Endothelial cell of umbilical vein (primary cell): ENCODE results near the gene ZNF597. TPM values are rescaled to one million over a fixed set of nuclear protein-coding genes. Genes with fewer than 3 reads are reported as not detected.

Experiments
- BruUV-seq: library from RNA; stranded (reverse); fragments of 400-500 nt; replicated peaks from 2 replicates; lab custom pipeline; 2021; lab: Mats Ljungman, UMichigan
- CTCF ChIA-PET: fragments of 300-600, 350-600 bp; sonication (Branson Sonifier 250); formaldehyde crosslinking; loops from one replicate; lab custom pipeline; 2021; ENCODE audit warnings: antibody characterized with exemption, inconsistent platforms; lab: Charles Lee
- POLR2A ChIA-PET: fragments of 300-600, 350-600 bp; sonication (Branson Sonifier 250); formaldehyde crosslinking; loops from one replicate; lab custom pipeline; 2021; ENCODE audit warnings: antibody characterized with exemption, inconsistent platforms; lab: Charles Lee
- DNase-seq: peaks from one replicate; pipeline ENCODE4 v3.0.0-alpha.2; 2011; ENCODE audit warnings: low read depth, low spot score
- FAIRE-seq: peaks from 2 replicates; lab custom pipeline; 2011; peaks lifted over from hg19 to GRCh38; lab: Jason Lieb, UNC
- H2AFZ ChIP-seq: 2 replicates; pipeline ENCODE4 v1.6.0; 2012; ENCODE audit warnings: low read depth, low read length, control low read depth, inconsistent platforms
- H3K27ac ChIP-seq: 2 replicates; pipeline ENCODE4 v1.5.1; 2011; ENCODE audit warnings: low read depth, mild to moderate bottlenecking, control low read depth, low read length, moderate library complexity; ENCODE audit not compliant: insufficient read depth
- H3K27me3 ChIP-seq, 2 experiments: 2 replicates each; pipeline versions ENCODE4 v1.6.0 to v1.6.1; 2011; ENCODE audit warnings: low read length in 2 of 2, mixed read lengths in 1 of 2; ENCODE audit not compliant: control insufficient read depth in 2 of 2, insufficient read depth in 2 of 2
- H3K36me3 ChIP-seq, 2 experiments: 2 replicates in 1 of 2; 3 replicates in 1 of 2; pipeline ENCODE4 v1.5.1; 2011; ENCODE audit warnings: low read length in 2 of 2, mild to moderate bottlenecking in 1 of 2, moderate library complexity in 1 of 2; ENCODE audit not compliant: control insufficient read depth in 2 of 2, insufficient read depth in 2 of 2; ENCODE audit errors: extremely low read depth in 1 of 2
- H3K4me1 ChIP-seq: 3 replicates; pipeline ENCODE4 v1.5.1; 2011; ENCODE audit warnings: mild to moderate bottlenecking, low read length; ENCODE audit not compliant: control insufficient read depth, insufficient read depth; ENCODE audit errors: extremely low read depth
- H3K4me2 ChIP-seq: 2 replicates; pipeline ENCODE4 v1.6.1; 2011; ENCODE audit warnings: low read length, control low read depth, mixed read lengths; ENCODE audit not compliant: insufficient read depth
- H3K4me3 ChIP-seq, 3 experiments: fragments of 200-600 bp in 1 of 3; sonication (generic), shearing (Covaris generic) in 1 of 3; replicated peaks in 1 of 3; 2 replicates each; pipeline ENCODE4 v1.5.1; 2011 to 2016; ENCODE audit warnings: control low read depth in 3 of 3, low read length in 3 of 3, mild to moderate bottlenecking in 2 of 3, inconsistent platforms in 1 of 3, low read depth in 1 of 3, moderate library complexity in 1 of 3; ENCODE audit not compliant: insufficient read depth in 1 of 3
- H3K79me2 ChIP-seq: 2 replicates; pipeline ENCODE4 v1.6.0; 2012; ENCODE audit warnings: low read length, inconsistent platforms; ENCODE audit not compliant: control insufficient read depth, insufficient read depth
- H3K9ac ChIP-seq: replicated peaks from 2 replicates; pipeline ENCODE3; 2011; ENCODE audit warnings: low read length, control low read depth; ENCODE audit not compliant: insufficient read depth; ENCODE audit errors: extremely low read depth
- H3K9me1 ChIP-seq: replicated peaks from 3 replicates; pipeline ENCODE4 v1.6.0; 2011; ENCODE audit warnings: mild to moderate bottlenecking, low read length; ENCODE audit not compliant: control insufficient read depth, insufficient read depth; ENCODE audit errors: extremely low read depth
- H3K9me3 ChIP-seq: replicated peaks from 2 replicates; pipeline ENCODE4 v1.5.1; 2012; ENCODE audit warnings: low read length, inconsistent platforms; ENCODE audit not compliant: control insufficient read depth, insufficient read depth
- H4K20me1 ChIP-seq: replicated peaks from 2 replicates; pipeline ENCODE3; 2011; ENCODE audit warnings: mild to moderate bottlenecking, low read length; ENCODE audit not compliant: control insufficient read depth, insufficient read depth; ENCODE audit errors: extremely low read depth
- EZH2 ChIP-seq: IDR thresholded peaks from 2 replicates; pipeline ENCODE4 v1.6.1; 2012; ENCODE audit warnings: borderline replicate concordance, low read depth, mild to moderate bottlenecking, moderate library complexity, low read length, inconsistent platforms; ENCODE audit not compliant: severe bottlenecking
- FOS ChIP-seq: IDR thresholded peaks from 2 replicates; pipeline ENCODE4 v1.6.1; 2011; ENCODE audit warnings: mild to moderate bottlenecking, low read length, moderate library complexity, borderline replicate concordance; ENCODE audit not compliant: insufficient read depth
- GATA2 ChIP-seq: IDR thresholded peaks from 2 replicates; pipeline ENCODE4 v1.7.0; 2011; ENCODE audit warnings: low read depth, mild to moderate bottlenecking, moderate library complexity, mixed read lengths, low read length; ENCODE audit not compliant: insufficient read length, insufficient read depth
- JUN ChIP-seq: IDR thresholded peaks from 2 replicates; pipeline ENCODE4 v1.6.1; 2011; ENCODE audit warnings: borderline replicate concordance, low read depth; ENCODE audit not compliant: insufficient read length, insufficient read depth
- MAX ChIP-seq: IDR thresholded peaks from 2 replicates; pipeline ENCODE4 v1.6.1; 2011; ENCODE audit not compliant: insufficient read depth, insufficient read length
- MYC ChIP-seq: IDR thresholded peaks from one replicate; pipeline ENCODE4 v1.6.1; 2011; ENCODE audit warnings: mild to moderate bottlenecking, low read depth, low read length
- POLR2A ChIP-seq: IDR thresholded peaks from 2 replicates; pipeline ENCODE4 v1.6.1; 2012; ENCODE audit warnings: low read depth, mild to moderate bottlenecking, control low read depth, low read length
- POLR2AphosphoS5 ChIP-seq: IDR thresholded peaks from 2 replicates; pipeline ENCODE4 v1.6.1; 2012; ENCODE audit warnings: low read depth, mild to moderate bottlenecking, control low read depth, low read length, moderate library complexity; ENCODE audit not compliant: insufficient read depth
- dilution Hi-C: fragments of 300-500 bp; cut with MboI; formaldehyde crosslinking; loops from one replicate; pipeline ENCODE4 v1.15.0; 2019; ENCODE audit warnings: low sequenced_read_pairs; ENCODE audit not compliant: extremely low pct_ligation_motif_present
- intact Hi-C: fragments of 100-400 bp; cut with micrococcal nuclease; formaldehyde crosslinking; loops from one replicate; pipeline ENCODE4 v1.10.0; 2022
- polyA plus RNA-seq, 4 experiments: library from polyadenylated mRNA; depleted of rRNA in 3 of 4; stranded (reverse) in 3 of 4; unstranded in 1 of 4; fragments of >200 nt; gene quantifications; 2 replicates each; pipeline versions ENCODE4 v1.2.1 to v1.2.3, GENCODE V29; 2011 to 2012; ENCODE audit warnings: missing spikeins in 1 of 4
- total RNA-seq: library from RNA; stranded (reverse); gene quantifications from 2 replicates; pipeline ENCODE4 v1.2.3, GENCODE V29; 2021
- TF ChIP-seq, protein P1 (sequence below), 2 donors: IDR thresholded peaks; 1 replicate in 1 of 2; 2 replicates in 1 of 2; pipeline ENCODE4 v1.5.1; 2011; ENCODE audit warnings: low read length in 2 of 2, mild to moderate bottlenecking in 2 of 2, moderate library complexity in 2 of 2, control low read depth in 1 of 2, inconsistent platforms in 1 of 2, low read depth in 1 of 2; ENCODE audit not compliant: insufficient read depth in 1 of 2; ENCODE audit errors: extremely low read depth in 1 of 2

ZNF597 gene
- total and polyA plus RNA-seq, 2 donors (not counting 3 experiments of a cell fraction or from before 2014, with no cell fraction given): 0.75 to 1.4 TPM

- H3K4me1 ChIP-seq: no peaks in the 10 kb centered on the region
- FAIRE-seq: no peak
- no peaks in the 10 kb centered on the region for H3K9me1 ChIP-seq
- no peak overlapping the region for H3K27ac ChIP-seq
- no peak for DNase-seq
- no peaks in the 10 kb centered on the region for H4K20me1 ChIP-seq
- H3K36me3 ChIP-seq: peaks cover 0 to 26% of the 10 kb centered on the region in 2 experiments
- CTCF ChIA-PET: no interaction called here
- dilution Hi-C loops: no loop called here
- POLR2A ChIA-PET: no interaction called here
- intact Hi-C loops: no loop called here
- no peak overlapping the region for H3K4me3 ChIP-seq
- no peaks in the 10 kb centered on the region for H3K9me3 ChIP-seq
- no peak overlapping the region for H2AFZ ChIP-seq
- no peak for TF ChIP-seq POLR2AphosphoS5
- no peak for TF ChIP-seq GATA2
- TF ChIP-seq POLR2A: no peak
- TF ChIP-seq MYC: no peak
- no peak for TF ChIP-seq MAX
- no peak for TF ChIP-seq EZH2
- TF ChIP-seq, protein P1, sequence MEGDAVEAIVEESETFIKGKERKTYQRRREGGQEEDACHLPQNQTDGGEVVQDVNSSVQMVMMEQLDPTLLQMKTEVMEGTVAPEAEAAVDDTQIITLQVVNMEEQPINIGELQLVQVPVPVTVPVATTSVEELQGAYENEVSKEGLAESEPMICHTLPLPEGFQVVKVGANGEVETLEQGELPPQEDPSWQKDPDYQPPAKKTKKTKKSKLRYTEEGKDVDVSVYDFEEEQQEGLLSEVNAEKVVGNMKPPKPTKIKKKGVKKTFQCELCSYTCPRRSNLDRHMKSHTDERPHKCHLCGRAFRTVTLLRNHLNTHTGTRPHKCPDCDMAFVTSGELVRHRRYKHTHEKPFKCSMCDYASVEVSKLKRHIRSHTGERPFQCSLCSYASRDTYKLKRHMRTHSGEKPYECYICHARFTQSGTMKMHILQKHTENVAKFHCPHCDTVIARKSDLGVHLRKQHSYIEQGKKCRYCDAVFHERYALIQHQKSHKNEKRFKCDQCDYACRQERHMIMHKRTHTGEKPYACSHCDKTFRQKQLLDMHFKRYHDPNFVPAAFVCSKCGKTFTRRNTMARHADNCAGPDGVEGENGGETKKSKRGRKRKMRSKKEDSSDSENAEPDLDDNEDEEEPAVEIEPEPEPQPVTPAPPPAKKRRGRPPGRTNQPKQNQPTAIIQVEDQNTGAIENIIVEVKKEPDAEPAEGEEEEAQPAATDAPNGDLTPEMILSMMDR (IDR thresholded peaks at IDR 0.05; ENCODE audit: extremely low read depth in 1 of 2, insufficient read depth in 1 of 2, low read depth in 1 of 2, low read length in 2 of 2): no peak
- TF ChIP-seq FOS: no peak
- no peak for TF ChIP-seq JUN
- no peak overlapping the region for H3K4me2 ChIP-seq
- H3K27me3 ChIP-seq: no peaks in the 10 kb centered on the region
- BruUV-seq: no TSS peak
- no peak overlapping the region for H3K9ac ChIP-seq
- no peaks in the 10 kb centered on the region for H3K79me2 ChIP-seq
These were observed 45.5 kb upstream of the ZNF597 start for GRCh38 chr16:3488801-3489200.
